Thyroid gland (tissue), 4 donors: Measurements from ENCODE around the gene RAB11FIP4.

Source experiments
- POLR2A ChIP-seq, 2 donors: fragments of 450-650 bp; IDR thresholded peaks; one replicate each; pipeline ENCODE4 v1.6.1; 2017; ENCODE audit warnings: antibody characterized with exemption in 2 of 2, mild to moderate bottlenecking in 2 of 2, moderate library complexity in 1 of 2
- TF ChIP-seq, protein P1 (sequence below), 6 experiments: fragments of 200-600 bp in 3 of 6; fragments of 450-650 bp in 3 of 6; sonication (generic) in 3 of 6; IDR thresholded peaks; one replicate each; pipeline ENCODE4 v1.5.1; 2016 to 2019; ENCODE audit warnings: antibody characterized with exemption in 6 of 6, mild to moderate bottlenecking in 2 of 6, inconsistent platforms in 1 of 6, moderate library complexity in 1 of 6

DNA sequence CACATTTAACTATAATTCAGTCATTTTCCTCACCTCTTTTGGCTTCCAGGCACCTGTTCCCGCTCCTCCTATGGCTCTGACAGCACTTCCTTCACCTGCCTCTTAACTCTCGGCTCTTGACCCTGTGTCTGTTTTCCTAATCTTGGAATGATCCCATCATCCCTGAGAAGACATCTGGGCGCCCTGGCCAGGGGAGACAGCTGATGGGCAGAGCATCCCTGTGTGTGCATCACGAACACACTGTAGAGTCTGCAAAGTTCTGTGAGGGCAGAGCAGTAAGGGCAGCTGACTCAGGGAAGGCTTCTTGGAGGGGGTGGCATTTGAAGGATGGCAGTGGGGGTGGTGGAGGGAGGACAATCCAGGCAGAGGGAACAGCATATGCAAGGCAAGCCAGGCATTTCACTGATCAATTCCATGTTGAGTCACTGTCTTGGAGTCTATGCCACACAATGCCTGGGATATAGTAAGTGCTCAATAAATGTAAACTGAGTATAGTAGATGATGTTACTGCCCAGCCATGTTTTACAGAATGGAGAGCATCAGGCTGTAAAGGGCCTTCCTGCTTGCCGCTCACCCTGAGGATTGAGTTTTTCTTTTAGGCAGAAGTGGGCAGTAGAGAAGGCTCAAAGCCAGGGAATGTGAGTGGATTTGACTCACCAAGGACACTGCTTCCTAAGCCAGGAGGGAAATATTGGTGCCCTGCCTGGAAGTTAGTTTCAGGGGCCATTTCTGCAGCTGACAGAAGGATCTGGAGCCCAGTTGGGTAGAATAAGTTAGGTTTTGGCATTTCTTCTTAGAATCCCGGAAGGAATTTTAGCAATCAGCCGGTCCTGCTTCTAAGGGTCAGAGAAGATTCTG is 5.8 kb upstream of the RAB11FIP4 start:
- TF ChIP-seq, protein P1, sequence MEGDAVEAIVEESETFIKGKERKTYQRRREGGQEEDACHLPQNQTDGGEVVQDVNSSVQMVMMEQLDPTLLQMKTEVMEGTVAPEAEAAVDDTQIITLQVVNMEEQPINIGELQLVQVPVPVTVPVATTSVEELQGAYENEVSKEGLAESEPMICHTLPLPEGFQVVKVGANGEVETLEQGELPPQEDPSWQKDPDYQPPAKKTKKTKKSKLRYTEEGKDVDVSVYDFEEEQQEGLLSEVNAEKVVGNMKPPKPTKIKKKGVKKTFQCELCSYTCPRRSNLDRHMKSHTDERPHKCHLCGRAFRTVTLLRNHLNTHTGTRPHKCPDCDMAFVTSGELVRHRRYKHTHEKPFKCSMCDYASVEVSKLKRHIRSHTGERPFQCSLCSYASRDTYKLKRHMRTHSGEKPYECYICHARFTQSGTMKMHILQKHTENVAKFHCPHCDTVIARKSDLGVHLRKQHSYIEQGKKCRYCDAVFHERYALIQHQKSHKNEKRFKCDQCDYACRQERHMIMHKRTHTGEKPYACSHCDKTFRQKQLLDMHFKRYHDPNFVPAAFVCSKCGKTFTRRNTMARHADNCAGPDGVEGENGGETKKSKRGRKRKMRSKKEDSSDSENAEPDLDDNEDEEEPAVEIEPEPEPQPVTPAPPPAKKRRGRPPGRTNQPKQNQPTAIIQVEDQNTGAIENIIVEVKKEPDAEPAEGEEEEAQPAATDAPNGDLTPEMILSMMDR (IDR thresholded peaks at IDR 0.05), result no peak
- no peak for TF ChIP-seq POLR2A (IDR thresholded peaks at IDR 0.05)
